GM23338 (cell line): ENCODE data around the gene RANGAP1. TPM values are rescaled to one million over a fixed set of nuclear protein-coding genes. Genes with fewer than 3 reads are reported as not detected.

Source experiments
- ATAC-seq: fragments of 200-7000 bp; cut with Tn5 transposase; 3 replicates; pipeline ENCODE4 v1.9.1; 2020
- DNase-seq: peaks from one replicate; pipeline ENCODE4 v3.0.0-alpha.2; 2015; ENCODE audit warnings: low spot score
- H2AFZ ChIP-seq: fragments of 200-600 bp; sonication (generic); 2 replicates; pipeline ENCODE4 v1.8.0; 2016; ENCODE audit warnings: antibody characterized with exemption, mild to moderate bottlenecking, moderate library complexity
- H3F3A ChIP-seq: fragments of 200-600 bp; sonication (generic); replicated peaks from 2 replicates; pipeline ENCODE4 v1.8.0; 2017; ENCODE audit warnings: antibody characterized with exemption, mixed run types, low read depth
- H3K27ac ChIP-seq: fragments of 200-600 bp; sonication (generic); 2 replicates; pipeline ENCODE4 v1.6.1; 2016; ENCODE audit warnings: low read depth
- H3K27me3 ChIP-seq: fragments of 200-600 bp; sonication (generic); 2 replicates; pipeline ENCODE4 v1.8.0; 2016; ENCODE audit warnings: mild to moderate bottlenecking, mixed run types, moderate library complexity; ENCODE audit not compliant: insufficient read depth
- H3K36me3 ChIP-seq: fragments of 200-600 bp; sonication (generic); 2 replicates; pipeline ENCODE4 v1.8.0; 2016; ENCODE audit warnings: mild to moderate bottlenecking; ENCODE audit not compliant: insufficient read depth
- H3K4me1 ChIP-seq: fragments of 200-600 bp; sonication (generic); 2 replicates; pipeline ENCODE4 v1.8.0; 2016; ENCODE audit warnings: mild to moderate bottlenecking, moderate library complexity; ENCODE audit not compliant: insufficient read depth
- H3K4me2 ChIP-seq: fragments of 200-600 bp; sonication (generic); 2 replicates; pipeline ENCODE4 v1.7.1; 2017; ENCODE audit warnings: mixed run types
- H3K4me3 ChIP-seq: fragments of 200-600 bp; sonication (generic); 2 replicates; pipeline ENCODE4 v1.6.1; 2016; ENCODE audit warnings: mixed run types
- H3K79me2 ChIP-seq: fragments of 200-600 bp; sonication (generic); replicated peaks from 2 replicates; pipeline ENCODE4 v1.8.0; 2017; ENCODE audit warnings: mild to moderate bottlenecking; ENCODE audit not compliant: insufficient read depth
- H3K9me2 ChIP-seq: fragments of 200-600 bp; sonication (generic); 2 replicates; pipeline ENCODE4 v1.8.0; 2017; ENCODE audit not compliant: insufficient read depth
- H4K20me1 ChIP-seq: fragments of 200-600 bp; sonication (generic); replicated peaks from 2 replicates; pipeline ENCODE4 v1.8.0; 2017; ENCODE audit warnings: mild to moderate bottlenecking; ENCODE audit not compliant: insufficient read depth
- H3K27ac Mint-ChIP-seq: 2 replicates; pipeline ENCODE4 v1.8.0; 2020; ENCODE audit warnings: inconsistent platforms, mild to moderate bottlenecking, moderate library complexity, mixed read lengths
- H3K27me3 Mint-ChIP-seq: 3 replicates; pipeline ENCODE4 v1.8.0; 2022; ENCODE audit warnings: low read depth, mild to moderate bottlenecking, moderate library complexity, mixed read lengths, inconsistent platforms; ENCODE audit not compliant: insufficient read depth, poor library complexity
- H3K36me3 Mint-ChIP-seq: 3 replicates; pipeline ENCODE4 v1.8.0; 2021; ENCODE audit warnings: low read depth, mild to moderate bottlenecking, inconsistent platforms, moderate library complexity, mixed read lengths
- H3K4me1 Mint-ChIP-seq: 3 replicates; pipeline ENCODE4 v1.8.0; 2020; ENCODE audit warnings: mild to moderate bottlenecking, inconsistent platforms, mixed read lengths
- H3K4me3 Mint-ChIP-seq: 3 replicates; pipeline ENCODE4 v1.8.0; 2021; ENCODE audit warnings: moderate library complexity, mild to moderate bottlenecking, inconsistent platforms, mixed read lengths
- H3K9me3 Mint-ChIP-seq: 3 replicates; pipeline ENCODE4 v1.8.0; 2020; ENCODE audit warnings: moderate library complexity, mild to moderate bottlenecking, inconsistent platforms, mixed read lengths
- CREB1 ChIP-seq: fragments of 250-450 bp; sonication (Bioruptor Pico); IDR thresholded peaks from 2 replicates; pipeline ENCODE4 v1.5.0; 2020; ENCODE audit warnings: low read depth, mild to moderate bottlenecking, moderate library complexity
- EZH2phosphoT487 ChIP-seq: fragments of 200-600 bp; sonication (generic); IDR thresholded peaks from one replicate; pipeline ENCODE4 v1.8.1; 2018; ENCODE audit warnings: antibody characterized with exemption; ENCODE audit not compliant: unreplicated experiment
- NANOG ChIP-seq: IDR thresholded peaks from 2 replicates; pipeline ENCODE4 v1.6.1; 2016; ENCODE audit warnings: antibody characterized with exemption, borderline replicate concordance
- POLR2AphosphoS5 ChIP-seq: IDR thresholded peaks from 2 replicates; pipeline ENCODE4 v1.6.1; 2016; ENCODE audit warnings: antibody characterized with exemption, low read depth
- STAT1 ChIP-seq: IDR thresholded peaks from one replicate; pipeline ENCODE4 v1.6.1; 2016; ENCODE audit warnings: antibody characterized with exemption; ENCODE audit not compliant: unreplicated experiment
- ZNF114 ChIP-seq: fragments of 250-450 bp; sonication (Bioruptor Pico); IDR thresholded peaks from 2 replicates; pipeline ENCODE4 v1.5.0; 2020; ENCODE audit warnings: mild to moderate bottlenecking, moderate library complexity
- ZNF331 ChIP-seq: fragments of 250-450 bp; sonication (Bioruptor Pico); IDR thresholded peaks from 2 replicates; pipeline ENCODE4 v1.5.0; 2020; ENCODE audit warnings: low read depth, mild to moderate bottlenecking, moderate library complexity
- ZNF462 ChIP-seq: fragments of 250-450 bp; sonication (Bioruptor Pico); IDR thresholded peaks from 2 replicates; pipeline ENCODE4 v1.5.0; 2020; ENCODE audit warnings: mild to moderate bottlenecking, moderate library complexity
- polyA plus RNA-seq: library from polyadenylated mRNA; unstranded; fragments of >200 nt; fragmentation: Nextera tagmentation; extraction: Ambion mirVana; gene quantifications from 2 replicates; pipeline ENCODE4 v1.2.1, GENCODE V29; 2016
- total RNA-seq: library from RNA; depleted of rRNA; stranded (reverse); fragments of >200 nt; shearing (Covaris generic); gene quantifications from 2 replicates; pipeline ENCODE4 v1.2.3, GENCODE V29; 2014

RANGAP1 gene
- total and polyA plus RNA-seq, 2 experiments from 2014 or later, result 54.7 to 141 TPM

- TF ChIP-seq ZNF462 (CRISPR knock-in tag) (no peak), POLR2AphosphoS5 (no peak), NANOG (no peak), CREB1 (CRISPR knock-in tag) (no peak)
Observed at GRCh38 chr22:41203118-41203517, 82.9 kb downstream of the RANGAP1 start (continued).

- no peaks in the 10 kb centered on the region for H3K9me2 ChIP-seq
- H4K20me1 ChIP-seq, result no peaks in the 10 kb centered on the region
- H3K27me3 Mint-ChIP-seq, result peaks cover 41% of the 10 kb centered on the region
- no peak overlapping the region for H3K4me3 ChIP-seq
- H3K79me2 ChIP-seq, result peaks cover 8% of the 10 kb centered on the region; the same call in 1 of the 2 replicates
- H3K36me3 Mint-ChIP-seq, result no peaks in the 10 kb centered on the region
- DNase-seq (no peak), ATAC-seq (no peak)
- H3F3A ChIP-seq, result peaks cover 15% of the 10 kb centered on the region
- H3K4me1 ChIP-seq, result no peaks in the 10 kb centered on the region; the same call in 1 of the 2 replicates
- no peak overlapping the region for H3K4me2 ChIP-seq
- H3K27ac ChIP-seq, result no peak overlapping the region
- H3K36me3 ChIP-seq, result no peaks in the 10 kb centered on the region
- no peak overlapping the region for H3K27ac Mint-ChIP-seq
- no peak overlapping the region for H2AFZ ChIP-seq
- no peak overlapping the region for H3K4me3 Mint-ChIP-seq
- peaks cover 2% of the 10 kb centered on the region; the same call in 1 of the 3 replicates for H3K9me3 Mint-ChIP-seq
- peaks cover 30% of the 10 kb centered on the region for H3K27me3 ChIP-seq
- peaks cover 3% of the 10 kb centered on the region for H3K4me1 Mint-ChIP-seq
- TF ChIP-seq POLR2AphosphoS5 (no peak), ZNF331 (no peak), EZH2phosphoT487 (no peak), ZNF462 (CRISPR knock-in tag) (no peak), STAT1 (no peak), ZNF114 (CRISPR knock-in tag) (no peak), NANOG (no peak)
Observed at GRCh38 chr22:41201141-41201540, 84.8 kb downstream of the RANGAP1 start.
